Mucosa of gallbladder (tissue), 1 donor: Measurements from ENCODE around the gene AQP2. TPM values are rescaled to one million over a fixed set of nuclear protein-coding genes. Genes with fewer than 3 reads are reported as not detected.
A peak's percentile ranks its signal among the peaks of the same experiment; 100 is the strongest.
"Not testable (repeated sequence)": the region's sequence is repeated elsewhere in the genome, so short reads cannot be mapped to it uniquely, and the experiment has no call there.

Source experiments
- DNase-seq: peaks from one replicate; pipeline ENCODE4 v3.0.0-alpha.2; 2020; ENCODE audit warnings: low spot score
- total RNA-seq: library from RNA; stranded (reverse); gene quantifications from one replicate; pipeline ENCODE4 v1.2.1, GENCODE V29; 2021
- donor health status: DM: no; HTN: no; CAD: no.

The AQP2 gene
- total RNA-seq, 1 donor from 2014 or later = not detected

GRCh38 chr12:49969651-49970429 is 19.3 kb downstream of the AQP2 start:
- no peak for DNase-seq

- DNase-seq = no peak
Measured at GRCh38 chr12:49970658-49971057, 20.1 kb downstream of the AQP2 start.

GRCh38 chr12:49971141-49971540 is 20.6 kb downstream of the AQP2 start:
- no peak for DNase-seq

GRCh38 chr12:49972129-49972528 is 21.6 kb downstream of the AQP2 start:
- no peak for DNase-seq

- DNase-seq = no peak
Measured at GRCh38 chr12:49972641-49973360, 22.3 kb downstream of the AQP2 start, which contains the start of gene AQP6. TSS of gene AQP6 (plus strand) at chr12:49972947. CDS start at chr12:49973174, 227 bp downstream.

- DNase-seq = no peak
Measured at GRCh38 chr12:49973361-49973830, 22.9 kb downstream of the AQP2 start.

- DNase-seq = peak; percentile 78
Measured at GRCh38 chr12:49974231-49974675, 23.7 kb downstream of the AQP2 start.

- DNase-seq = no peak
Measured at GRCh38 chr12:49974677-49975317, 24.3 kb downstream of the AQP2 start.

GRCh38 chr12:49975318-49975761 is 24.8 kb downstream of the AQP2 start:
- no peak for DNase-seq

- no peak for DNase-seq
Measured at GRCh38 chr12:49976557-49976956, 26.0 kb downstream of the AQP2 start.

GRCh38 chr12:49978125-49978524 is 27.6 kb downstream of the AQP2 start:
- DNase-seq = no peak

- no peak for DNase-seq
Measured at GRCh38 chr12:49979016-49979586, 28.6 kb downstream of the AQP2 start.

GRCh38 chr12:49979791-49980190 is 29.3 kb downstream of the AQP2 start:
- no peak for DNase-seq

- DNase-seq = no peak
Measured at GRCh38 chr12:49980501-49981349, 30.2 kb downstream of the AQP2 start.

GRCh38 chr12:49982246-49983087 is 31.9 kb downstream of the AQP2 start:
- no peak for DNase-seq

GRCh38 chr12:49983892-49984291 is 33.4 kb downstream of the AQP2 start:
- no peak for DNase-seq

GRCh38 chr12:49984476-49985359 is 34.2 kb downstream of the AQP2 start:
- DNase-seq = no peak

- no peak for DNase-seq
Measured at GRCh38 chr12:49985981-49986380, 35.4 kb downstream of the AQP2 start.

GRCh38 chr12:49986476-49986875 is 35.9 kb downstream of the AQP2 start:
- not testable (repeated sequence) for DNase-seq
